CD14-positive monocyte (primary cell): ENCODE data around the gene ELOB. TPM values are rescaled to one million over a fixed set of nuclear protein-coding genes. Genes with fewer than 3 reads are reported as not detected.

Experiments
- DNase-seq, 3 donors: peaks; one replicate each; pipeline ENCODE4 v3.0.0-alpha.2; 2011 to 2022
- H2AFZ ChIP-seq: 2 replicates; pipeline ENCODE4 v1.6.0; 2012; ENCODE audit warnings: mild to moderate bottlenecking, low read depth, low read length, inconsistent platforms; ENCODE audit not compliant: insufficient read depth, poor library complexity, severe bottlenecking
- H3K27ac ChIP-seq, 2 donors: 1 replicate in 1 of 2; 2 replicates in 1 of 2; pipeline ENCODE4 v1.5.1; 2012 to 2013; ENCODE audit warnings: low read length in 2 of 2, control low read depth in 1 of 2, inconsistent platforms in 1 of 2, low read depth in 1 of 2, mild to moderate bottlenecking in 1 of 2
- H3K27me3 ChIP-seq, 2 donors: one replicate each; pipeline versions ENCODE4 v1.6.0 to v1.6.1; 2011 to 2013; ENCODE audit warnings: low read length in 2 of 2; ENCODE audit not compliant: control insufficient read depth in 2 of 2, insufficient read depth in 2 of 2
- H3K36me3 ChIP-seq, 2 donors: replicated peaks in 1 of 2; 1 replicate in 1 of 2; 2 replicates in 1 of 2; pipeline versions ENCODE4 v1.5.1 to v1.6.1; 2012 to 2013; ENCODE audit warnings: low read length in 2 of 2, control low read depth in 1 of 2, inconsistent platforms in 1 of 2, mild to moderate bottlenecking in 1 of 2; ENCODE audit not compliant: insufficient read depth in 2 of 2, control insufficient read depth in 1 of 2
- H3K4me1 ChIP-seq, 2 donors: 1 replicate in 1 of 2; 2 replicates in 1 of 2; pipeline versions ENCODE4 v1.5.1 to v1.6.1; 2012 to 2013; ENCODE audit warnings: low read length in 2 of 2, control low read depth in 1 of 2, inconsistent platforms in 1 of 2, mild to moderate bottlenecking in 1 of 2, moderate library complexity in 1 of 2; ENCODE audit not compliant: insufficient read depth in 2 of 2, control insufficient read depth in 1 of 2
- H3K4me2 ChIP-seq: replicated peaks from 2 replicates; pipeline ENCODE3; 2012; ENCODE audit warnings: low read length, moderate library complexity, mild to moderate bottlenecking; ENCODE audit not compliant: poor library complexity, severe bottlenecking; ENCODE audit errors: extremely low read depth
- H3K4me3 ChIP-seq, 3 experiments: fragments of 200-600 bp in 1 of 3; sonication (generic) in 1 of 3; replicated peaks in 1 of 3; 1 replicate in 2 of 3; 2 replicates in 1 of 3; pipeline ENCODE4 v1.5.1; 2011 to 2013; ENCODE audit warnings: low read length in 3 of 3, mild to moderate bottlenecking in 3 of 3, control low read depth in 2 of 3, low read depth in 2 of 3, inconsistent platforms in 1 of 3, moderate library complexity in 1 of 3
- H3K79me2 ChIP-seq: 2 replicates; pipeline ENCODE4 v1.6.0; 2012; ENCODE audit warnings: mild to moderate bottlenecking, control low read depth, inconsistent platforms, low read length, moderate library complexity; ENCODE audit not compliant: insufficient read depth
- H3K9ac ChIP-seq: 2 replicates; pipeline ENCODE4 v1.6.0; 2017; ENCODE audit warnings: low read length, mild to moderate bottlenecking; ENCODE audit not compliant: insufficient read depth, poor library complexity, severe bottlenecking
- H3K9me3 ChIP-seq, 2 donors: replicated peaks in 1 of 2; 1 replicate in 1 of 2; 2 replicates in 1 of 2; pipeline versions ENCODE4 v1.5.1 to v1.6.1; 2012 to 2013; ENCODE audit warnings: low read length in 2 of 2, control low read depth in 1 of 2; ENCODE audit not compliant: control insufficient read depth in 1 of 2, insufficient read depth in 1 of 2
- H4K20me1 ChIP-seq: 2 replicates; pipeline ENCODE4 v1.6.0; 2012; ENCODE audit warnings: mild to moderate bottlenecking, low read length, control low read depth, moderate library complexity; ENCODE audit not compliant: insufficient read depth
- H3K27ac Mint-ChIP-seq, 7 donors: one replicate each; pipeline ENCODE4 v1.8.0; 2020; ENCODE audit warnings: mild to moderate bottlenecking in 7 of 7, mixed read lengths in 7 of 7, moderate library complexity in 6 of 7, inconsistent platforms in 2 of 7
- H3K27me3 Mint-ChIP-seq, 3 donors: one replicate each; pipeline ENCODE4 v1.8.0; 2021 to 2022; ENCODE audit warnings: low read depth in 3 of 3, mild to moderate bottlenecking in 3 of 3, mixed read lengths in 3 of 3, moderate library complexity in 3 of 3, inconsistent platforms in 1 of 3
- H3K36me3 Mint-ChIP-seq, 2 donors: one replicate each; pipeline ENCODE4 v1.8.0; 2020; ENCODE audit warnings: mixed read lengths in 2 of 2, inconsistent platforms in 1 of 2, mild to moderate bottlenecking in 1 of 2
- H3K4me1 Mint-ChIP-seq: one replicate; pipeline ENCODE4 v1.8.0; 2020; ENCODE audit warnings: mild to moderate bottlenecking, mixed read lengths
- H3K4me3 Mint-ChIP-seq, 2 donors: one replicate each; pipeline ENCODE4 v1.8.0; 2020; ENCODE audit warnings: mild to moderate bottlenecking in 2 of 2, mixed read lengths in 2 of 2, moderate library complexity in 1 of 2
- H3K9me3 Mint-ChIP-seq, 7 donors: one replicate each; pipeline ENCODE4 v1.8.0; 2020 to 2022; ENCODE audit warnings: mixed read lengths in 7 of 7, mild to moderate bottlenecking in 6 of 7, moderate library complexity in 6 of 7, inconsistent platforms in 2 of 7
- WGBS: methylation state at CpG from one replicate; pipeline ENCODE4 v1.1.5; 2013; ENCODE audit warnings: missing lambda C conversion rate; ENCODE audit not compliant: insufficient coverage; 5-methylcytosine and 5-hydroxymethylcytosine counted together
- intact Hi-C, 2 donors: fragments of 100-400 bp; cut with micrococcal nuclease; formaldehyde crosslinking; loops; one replicate each; pipeline versions ENCODE4 v1.15.0 to v1.15.1; 2023
- polyA plus RNA-seq, 3 donors: library from polyadenylated mRNA; depleted of rRNA in 1 of 3; unstranded in 2 of 3; stranded (reverse) in 1 of 3; fragments of 300-500 nt in 2 of 3; fragments of >200 nt in 1 of 3; fragmentation: Illumina TruSeq in 2 of 3; gene quantifications; 1 replicate in 2 of 3; 2 replicates in 1 of 3; pipeline ENCODE4 v1.2.3, GENCODE V29; 2012 to 2021
- TF ChIP-seq, protein P1 (sequence below): fragments of 200-600 bp; IDR thresholded peaks from one replicate; pipeline ENCODE4 v1.8.0; 2022; ENCODE audit warnings: antibody characterized with exemption, mild to moderate bottlenecking

The ELOB gene
- polyA plus RNA-seq, 3 donors, result 150 to 405 (median 363) TPM

DNA sequence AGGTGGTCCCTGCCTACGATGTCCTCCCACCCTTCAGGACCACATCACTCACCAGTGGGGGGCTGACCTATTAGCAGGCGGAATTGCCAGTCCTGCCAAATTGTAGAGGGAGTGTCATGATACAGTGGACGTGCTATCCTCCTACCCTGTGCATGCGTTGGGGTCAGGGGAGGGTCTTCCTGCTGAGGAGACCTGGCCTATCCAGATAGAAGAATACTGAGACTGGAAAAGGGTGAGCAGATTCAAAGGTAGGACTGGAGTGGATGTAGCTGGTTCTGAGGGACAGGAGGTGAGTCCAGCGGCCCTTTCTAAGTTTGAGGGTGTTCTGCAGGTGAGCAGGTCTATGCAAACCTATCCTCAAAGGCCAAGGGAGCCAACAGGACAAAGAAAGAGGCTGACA lies 29.2 kb upstream of the ELOB start:
- Histone ChIP-seq H2AFZ (no peak overlapping the region), H4K20me1 (no peaks in the 10 kb centered on the region), H3K4me3 (no peak overlapping the region), H3K9me3 (peaks cover 9 to 15% of the 10 kb centered on the region in 2 donors), H3K27me3 (peaks cover 0 to 5% of the 10 kb centered on the region in 2 donors), H3K9ac (no peak overlapping the region), H3K79me2 (no peaks in the 10 kb centered on the region), H3K36me3 (no peaks in the 10 kb centered on the region), H3K4me1 (no peaks in the 10 kb centered on the region), H3K27ac (no peak overlapping the region), H3K4me2 (no peak overlapping the region)
- Mint-ChIP-seq H3K9me3 (peaks cover 12 to 22% (median 16%) of the 10 kb centered on the region in 7 donors), H3K4me1 (peaks cover 2% of the 10 kb centered on the region), H3K27me3 (peaks cover 11 to 29% (median 19%) of the 10 kb centered on the region in 3 donors), H3K36me3 (no peaks in the 10 kb centered on the region), H3K4me3 (peak overlapping the region in 1 of 2 donors; percentile 30), H3K27ac (no peak overlapping the region)
- no peak for DNase-seq
- TF ChIP-seq, protein P1, sequence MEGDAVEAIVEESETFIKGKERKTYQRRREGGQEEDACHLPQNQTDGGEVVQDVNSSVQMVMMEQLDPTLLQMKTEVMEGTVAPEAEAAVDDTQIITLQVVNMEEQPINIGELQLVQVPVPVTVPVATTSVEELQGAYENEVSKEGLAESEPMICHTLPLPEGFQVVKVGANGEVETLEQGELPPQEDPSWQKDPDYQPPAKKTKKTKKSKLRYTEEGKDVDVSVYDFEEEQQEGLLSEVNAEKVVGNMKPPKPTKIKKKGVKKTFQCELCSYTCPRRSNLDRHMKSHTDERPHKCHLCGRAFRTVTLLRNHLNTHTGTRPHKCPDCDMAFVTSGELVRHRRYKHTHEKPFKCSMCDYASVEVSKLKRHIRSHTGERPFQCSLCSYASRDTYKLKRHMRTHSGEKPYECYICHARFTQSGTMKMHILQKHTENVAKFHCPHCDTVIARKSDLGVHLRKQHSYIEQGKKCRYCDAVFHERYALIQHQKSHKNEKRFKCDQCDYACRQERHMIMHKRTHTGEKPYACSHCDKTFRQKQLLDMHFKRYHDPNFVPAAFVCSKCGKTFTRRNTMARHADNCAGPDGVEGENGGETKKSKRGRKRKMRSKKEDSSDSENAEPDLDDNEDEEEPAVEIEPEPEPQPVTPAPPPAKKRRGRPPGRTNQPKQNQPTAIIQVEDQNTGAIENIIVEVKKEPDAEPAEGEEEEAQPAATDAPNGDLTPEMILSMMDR, result no peak
- WGBS, result 86% methylated on average over 4 of the region's 5 CpGs
- intact Hi-C loops, result no loop called here

DNA sequence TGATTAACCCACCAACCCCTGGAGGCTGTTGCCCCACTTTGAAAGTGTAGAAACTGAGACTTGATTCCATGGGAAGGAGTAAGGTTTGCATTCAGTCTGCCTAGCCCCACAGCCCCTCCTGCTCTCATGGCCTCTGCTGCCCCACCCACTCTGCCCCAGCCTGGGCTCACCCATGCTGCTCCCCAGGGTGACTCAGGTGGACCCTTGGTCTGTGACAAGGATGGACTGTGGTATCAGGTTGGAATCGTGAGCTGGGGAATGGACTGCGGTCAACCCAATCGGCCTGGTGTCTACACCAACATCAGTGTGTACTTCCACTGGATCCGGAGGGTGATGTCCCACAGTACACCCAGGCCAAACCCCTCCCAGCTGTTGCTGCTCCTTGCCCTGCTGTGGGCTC lies 27.6 kb upstream of the ELOB start:
- 100% methylated on average over 1 of the region's 4 CpGs for WGBS
- TF ChIP-seq, protein P1, result no peak
- Mint-ChIP-seq H3K4me1 (peaks cover 5% of the 10 kb centered on the region), H3K4me3 (peak overlapping the region in 1 of 2 donors; percentile 21), H3K9me3 (peaks cover 12 to 22% (median 16%) of the 10 kb centered on the region in 7 donors), H3K27me3 (peaks cover 7 to 24% (median 14%) of the 10 kb centered on the region in 3 donors), H3K36me3 (no peaks in the 10 kb centered on the region), H3K27ac (no peak overlapping the region)
- H3K4me3 ChIP-seq, result no peak overlapping the region
- peaks cover 2 to 4% of the 10 kb centered on the region in 2 donors for H3K4me1 ChIP-seq
- no peak for DNase-seq
- no peak overlapping the region for H3K9ac ChIP-seq
- no peaks in the 10 kb centered on the region for H3K36me3 ChIP-seq
- no peak overlapping the region for H3K27ac ChIP-seq
- H3K27me3 ChIP-seq, result no peaks in the 10 kb centered on the region
- no peak overlapping the region for H2AFZ ChIP-seq
- intact Hi-C loops, result no loop called here
- H3K9me3 ChIP-seq, result peaks cover 9 to 15% of the 10 kb centered on the region in 2 donors
- H3K79me2 ChIP-seq, result no peaks in the 10 kb centered on the region
- H3K4me2 ChIP-seq, result no peak overlapping the region
- H4K20me1 ChIP-seq, result no peaks in the 10 kb centered on the region
